LNCaP clone FGC (cell line): ENCODE results near the gene XRCC1.

Source experiments
- DNase-seq: peaks from one replicate; pipeline ENCODE4 v3.0.0-alpha.2; 2011; ENCODE audit warnings: low read depth
- H3K4me3 ChIP-seq: 2 replicates; pipeline ENCODE4 v1.5.1; 2011; ENCODE audit warnings: mild to moderate bottlenecking, low read depth, low read length, control low read depth
- CTCF ChIP-seq: IDR thresholded peaks from 2 replicates; pipeline ENCODE4 v1.5.1; 2012; ENCODE audit warnings: mild to moderate bottlenecking; ENCODE audit not compliant: control insufficient read depth, insufficient read depth; ENCODE audit errors: extremely low read depth

Gene XRCC1

GRCh38 chr19:43572171-43572588, 3.1 kb downstream of the XRCC1 start:
- no peak overlapping the region for H3K4me3 ChIP-seq
- TF ChIP-seq CTCF = no peak
- DNase-seq = no peak

- DNase-seq = no peak
- no peak for TF ChIP-seq CTCF
- H3K4me3 ChIP-seq = no peak overlapping the region
Observed at GRCh38 chr19:43570174-43570791, 5.0 kb downstream of the XRCC1 start.

- TF ChIP-seq CTCF = no peak
Observed at GRCh38 chr19:43569657-43570056, 5.7 kb downstream of the XRCC1 start.

GRCh38 chr19:43564800-43565199, 10.5 kb downstream of the XRCC1 start:
- DNase-seq = no peak
- no peak for TF ChIP-seq CTCF
- H3K4me3 ChIP-seq = no peak overlapping the region

More at GRCh38 chr19:43569657-43570056, 5.7 kb downstream of the XRCC1 start:
- no peak overlapping the region for H3K4me3 ChIP-seq
- no peak for DNase-seq

DNA sequence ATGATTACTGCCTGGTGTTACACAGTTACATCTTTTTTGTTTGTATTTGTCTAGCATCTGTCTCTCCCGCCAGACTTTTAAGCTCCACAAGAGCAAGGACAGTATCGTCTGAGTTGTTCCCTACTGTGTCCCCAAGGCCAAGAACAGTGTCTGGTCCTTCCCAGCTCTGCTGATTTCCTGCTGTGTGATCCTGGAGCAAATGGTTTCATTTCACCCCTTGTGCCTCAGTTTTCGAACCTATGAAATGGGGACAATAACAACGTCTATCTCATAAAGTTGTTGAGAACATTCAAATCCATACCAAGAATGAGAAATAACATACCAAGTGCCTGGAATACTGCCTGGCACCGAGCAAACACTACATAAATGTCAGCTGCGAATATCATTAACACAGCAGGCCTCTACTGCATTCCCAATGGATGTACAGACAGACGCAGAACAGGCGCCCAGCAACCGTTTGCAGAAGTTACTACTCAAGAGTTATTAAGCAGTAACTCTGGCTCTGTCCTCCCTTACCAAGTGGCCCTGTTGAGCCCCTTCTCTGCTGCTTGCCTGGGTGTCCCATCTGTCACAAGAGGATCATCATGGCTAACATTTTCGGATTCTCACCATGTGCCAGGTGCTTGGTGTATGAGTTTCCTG, 11.4 kb downstream of the XRCC1 start:
- no peak for DNase-seq

DNA sequence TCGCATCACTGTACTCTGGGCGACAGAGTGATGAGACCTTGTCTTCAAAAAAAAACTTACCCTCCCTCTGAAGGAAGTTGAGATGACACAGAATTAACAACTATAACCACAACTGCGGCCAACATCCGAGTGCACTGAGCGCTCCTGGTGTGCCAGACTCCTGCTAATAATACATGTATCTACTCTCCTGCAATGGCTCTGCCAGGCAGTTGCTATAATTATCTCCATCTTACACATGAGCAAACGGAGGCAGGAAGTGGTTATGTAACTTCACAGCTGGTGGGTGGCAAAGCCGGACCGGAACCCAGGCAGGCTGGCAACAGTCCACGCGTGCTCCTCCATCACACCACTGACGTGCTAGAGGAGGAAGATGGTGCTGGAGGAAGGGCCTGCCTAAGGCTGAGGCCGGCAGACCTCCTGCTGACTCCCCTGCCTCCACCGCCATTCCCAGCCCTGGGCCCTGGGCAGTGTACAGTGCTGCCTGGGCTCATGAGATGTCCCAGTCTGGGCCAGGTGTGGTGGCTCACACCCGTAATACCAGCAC, 12.6 kb downstream of the XRCC1 start:
- no peak for DNase-seq
- no peak for TF ChIP-seq CTCF
- no peak overlapping the region for H3K4me3 ChIP-seq

More for the DNA sequence above, 11.4 kb downstream of the XRCC1 start:
- no peak for TF ChIP-seq CTCF
- H3K4me3 ChIP-seq = no peak overlapping the region
